Heart right ventricle (tissue), 16 donors: Measurements from ENCODE around the gene MACROD2. TPM values are rescaled to one million over a fixed set of nuclear protein-coding genes. Genes with fewer than 3 reads are reported as not detected.

Experiments
- ATAC-seq, 8 donors: fragments of 200-7000 bp; cut with Tn5 transposase; one replicate each; pipeline ENCODE4 v1.9.1; 2020; ENCODE audit warnings: mild to moderate bottlenecking in 8 of 8, moderate library complexity in 8 of 8, moderate number of reproducible peaks in 1 of 8
- DNase-seq, 2 donors: peaks; one replicate each; pipeline ENCODE4 v3.0.0-alpha.2; 2020
- H3K27ac ChIP-seq, 10 donors: fragments of 200-600 bp; sonication (generic) in 2 of 10; one replicate each; pipeline versions ENCODE4 v1.5.0 to v1.8.0; 2020 to 2022; ENCODE audit warnings: mild to moderate bottlenecking in 3 of 10
- H3K27me3 ChIP-seq, 7 donors: fragments of 200-600 bp; one replicate each; pipeline ENCODE4 v1.8.0; 2021 to 2022; ENCODE audit warnings: mild to moderate bottlenecking in 2 of 7
- H3K36me3 ChIP-seq, 9 donors: fragments of 200-600 bp; sonication (generic) in 1 of 9; one replicate each; pipeline versions ENCODE4 v1.5.0 to v1.8.0; 2020 to 2022; ENCODE audit warnings: mild to moderate bottlenecking in 2 of 9
- H3K4me1 ChIP-seq, 9 donors: fragments of 200-600 bp; sonication (generic) in 1 of 9; one replicate each; pipeline versions ENCODE4 v1.5.0 to v1.8.0; 2020 to 2022; ENCODE audit warnings: mild to moderate bottlenecking in 4 of 9
- H3K4me3 ChIP-seq, 10 donors: fragments of 200-600 bp; sonication (generic) in 2 of 10; one replicate each; pipeline versions ENCODE4 v1.5.0 to v1.8.0; 2020 to 2022; ENCODE audit warnings: mild to moderate bottlenecking in 7 of 10, moderate library complexity in 2 of 10
- H3K9me3 ChIP-seq, 11 donors: fragments of 200-600 bp in 10 of 11; sonication (generic) in 2 of 11; one replicate each; pipeline versions ENCODE4 v1.5.0 to v1.8.0; 2013 to 2022; ENCODE audit warnings: mild to moderate bottlenecking in 2 of 11, control low read depth in 1 of 11, moderate library complexity in 1 of 11
- WGBS, 2 donors: extraction: QIAGEN DNeasy Blood & Tissue Kit; methylation state at CpG; one replicate each; pipeline ENCODE4 v1.1.7; 2013; ENCODE audit warnings: inconsistent platforms in 1 of 2; 5-methylcytosine and 5-hydroxymethylcytosine counted together
- intact Hi-C, 10 donors: fragments of 100-400 bp; cut with DNase I; formaldehyde crosslinking; loops; one replicate each; pipeline versions ENCODE4 v1.11.1 to v1.14.2; 2022
- polyA plus RNA-seq, 2 donors: library from polyadenylated mRNA; stranded (reverse); fragments of 200-250 nt; gene quantifications; one replicate each; pipeline ENCODE4 v1.2.3, GENCODE V29; 2013
- total RNA-seq, 10 donors: library from RNA; stranded (reverse); fragmentation: NEBNext Ultra II Directional in 3 of 10; extraction: Animal tissue kit (Norgen Biotek cat#: 25700) in 3 of 10; gene quantifications; one replicate each; pipeline versions ENCODE4 v1.2.1 to v1.2.4, GENCODE V29; 2021 to 2023
- TF ChIP-seq, protein P1 (sequence below), 9 donors: fragments of 200-600 bp; sonication (generic) in 2 of 9; IDR thresholded peaks; one replicate each; pipeline versions ENCODE4 v1.5.0 to v1.8.0; 2021 to 2022; ENCODE audit warnings: antibody characterized with exemption in 9 of 9, mild to moderate bottlenecking in 5 of 9, moderate library complexity in 1 of 9
- donor health status: Arrhythmogenic right ventricular cardiomyopathy.
- donor health status: ischemic (EF 13 %, LVEDD 7.1; RV severe dilation, severe dysfunction).
- donor health status: healthy with polysubstance abuse.
- donor health status: DM: no; HTN: yes; CAD: no.
- donor health status: DM: no; HTN: no; CAD: no.
- donor health status: ischemic (EF 25% LVEDD 6.9; RV normal size, moderate dysfunction).
- donor health status: ischemic (EF 25% LVEDD 5.7; RV mildly dilated, moderate dysfunction).
- donor health status: healthy.
- donor health status: DM: yes; HTN: yes; CAD: no.
- donor health status: Ischemic cardiomyopathy.
- donor health status: ischemic (EF 35%, LVEDD 5.7; RV mildly dilated, moderate dysfunction).
- donor health status: nonischemic (EF 11% LVEDD 7.7; RV severe dilation, severe dysfunction).
- donor health status: DM: yes; HTN: yes; CAD: no.
- donor health status: PGD.
- donor health status: ischemic (EF 29% LVEDD 5.4; RV normal size, mild dysfunction).
- donor health status: nonischemic (EF 23%, LVEDD 6.1; RV moderate dilation, normal function).

MACROD2 gene
- total and polyA plus RNA-seq, 12 donors, result 0.28 to 6.4 (median 4.1) TPM

DNA sequence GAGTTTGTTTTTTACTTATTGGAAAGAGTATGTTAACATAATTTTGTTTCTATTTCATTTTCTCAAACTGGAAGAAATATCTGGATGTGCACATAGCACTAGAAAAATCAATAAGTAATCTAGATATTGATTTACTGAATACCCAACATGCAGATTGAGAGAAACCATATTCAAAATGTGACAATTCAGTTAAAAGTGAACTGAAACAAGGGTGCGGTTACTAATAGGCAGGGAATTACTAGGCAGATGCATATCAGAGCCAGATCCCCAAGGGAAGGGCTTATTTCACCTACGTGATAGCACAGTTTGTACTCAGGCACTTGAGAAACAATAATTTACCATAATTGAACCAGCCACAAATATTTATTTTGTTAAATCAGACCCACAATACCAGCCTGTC is 835.1 kb downstream of the MACROD2 start:
- Histone ChIP-seq H3K4me1 (no peaks in the 10 kb centered on the region), H3K4me3 (no peak overlapping the region), H3K27me3 (no peaks in the 10 kb centered on the region), H3K36me3 (no peaks in the 10 kb centered on the region), H3K27ac (no peak overlapping the region), H3K9me3 (no peaks in the 10 kb centered on the region)
- intact Hi-C loops, result no loop called here
- ATAC-seq (no peak), DNase-seq (no peak)
- TF ChIP-seq, protein P1, sequence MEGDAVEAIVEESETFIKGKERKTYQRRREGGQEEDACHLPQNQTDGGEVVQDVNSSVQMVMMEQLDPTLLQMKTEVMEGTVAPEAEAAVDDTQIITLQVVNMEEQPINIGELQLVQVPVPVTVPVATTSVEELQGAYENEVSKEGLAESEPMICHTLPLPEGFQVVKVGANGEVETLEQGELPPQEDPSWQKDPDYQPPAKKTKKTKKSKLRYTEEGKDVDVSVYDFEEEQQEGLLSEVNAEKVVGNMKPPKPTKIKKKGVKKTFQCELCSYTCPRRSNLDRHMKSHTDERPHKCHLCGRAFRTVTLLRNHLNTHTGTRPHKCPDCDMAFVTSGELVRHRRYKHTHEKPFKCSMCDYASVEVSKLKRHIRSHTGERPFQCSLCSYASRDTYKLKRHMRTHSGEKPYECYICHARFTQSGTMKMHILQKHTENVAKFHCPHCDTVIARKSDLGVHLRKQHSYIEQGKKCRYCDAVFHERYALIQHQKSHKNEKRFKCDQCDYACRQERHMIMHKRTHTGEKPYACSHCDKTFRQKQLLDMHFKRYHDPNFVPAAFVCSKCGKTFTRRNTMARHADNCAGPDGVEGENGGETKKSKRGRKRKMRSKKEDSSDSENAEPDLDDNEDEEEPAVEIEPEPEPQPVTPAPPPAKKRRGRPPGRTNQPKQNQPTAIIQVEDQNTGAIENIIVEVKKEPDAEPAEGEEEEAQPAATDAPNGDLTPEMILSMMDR (IDR thresholded peaks at IDR 0.05), result no peak
- WGBS, 2 donors, result 86 to 87% methylated on average over 2 of the region's 2 CpGs

DNA sequence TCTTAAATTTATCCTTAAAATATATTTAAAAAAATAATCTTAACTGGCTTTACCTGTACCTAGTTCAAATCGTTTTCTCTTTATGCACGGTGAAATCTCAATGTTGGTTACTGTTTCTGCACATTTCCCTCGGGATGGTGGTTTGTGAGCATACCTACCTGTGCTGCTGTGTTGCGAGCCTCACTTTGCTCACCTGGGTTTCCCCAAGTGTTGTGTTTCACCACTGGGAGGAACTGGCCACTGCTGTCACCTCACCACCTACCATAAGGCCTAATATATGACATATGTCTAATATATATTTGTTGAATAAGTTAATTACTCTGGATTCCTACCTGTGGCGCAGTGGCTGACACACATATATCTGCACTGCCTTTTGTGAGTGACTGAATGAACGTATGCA is 835.6 kb downstream of the MACROD2 start:
- no peak overlapping the region for H3K4me3 ChIP-seq
- no peak for DNase-seq
- no peaks in the 10 kb centered on the region for H3K4me1 ChIP-seq
- WGBS, 2 donors, result 77 to 89% methylated on average over 6 of the region's 6 CpGs
- no peaks in the 10 kb centered on the region for H3K27me3 ChIP-seq
- no peak overlapping the region for H3K27ac ChIP-seq
- intact Hi-C loops, result no loop called here
- H3K36me3 ChIP-seq, result no peaks in the 10 kb centered on the region
- H3K9me3 ChIP-seq, result no peaks in the 10 kb centered on the region
- TF ChIP-seq, protein P1 (IDR thresholded peaks at IDR 0.05), result no peak
- no peak for ATAC-seq

- H3K4me3 ChIP-seq, result no peak overlapping the region
- H3K36me3 ChIP-seq, result no peaks in the 10 kb centered on the region
- no peaks in the 10 kb centered on the region for H3K4me1 ChIP-seq
- H3K27me3 ChIP-seq, result no peaks in the 10 kb centered on the region
- no peaks in the 10 kb centered on the region for H3K9me3 ChIP-seq
- no peak for DNase-seq
- TF ChIP-seq, protein P1 (IDR thresholded peaks at IDR 0.05), result no peak
- ATAC-seq, result no peak
- intact Hi-C loops, result no loop called here
- H3K27ac ChIP-seq, result no peak overlapping the region
Measured at GRCh38 chr20:14832630-14833029, 837.3 kb downstream of the MACROD2 start.

DNA sequence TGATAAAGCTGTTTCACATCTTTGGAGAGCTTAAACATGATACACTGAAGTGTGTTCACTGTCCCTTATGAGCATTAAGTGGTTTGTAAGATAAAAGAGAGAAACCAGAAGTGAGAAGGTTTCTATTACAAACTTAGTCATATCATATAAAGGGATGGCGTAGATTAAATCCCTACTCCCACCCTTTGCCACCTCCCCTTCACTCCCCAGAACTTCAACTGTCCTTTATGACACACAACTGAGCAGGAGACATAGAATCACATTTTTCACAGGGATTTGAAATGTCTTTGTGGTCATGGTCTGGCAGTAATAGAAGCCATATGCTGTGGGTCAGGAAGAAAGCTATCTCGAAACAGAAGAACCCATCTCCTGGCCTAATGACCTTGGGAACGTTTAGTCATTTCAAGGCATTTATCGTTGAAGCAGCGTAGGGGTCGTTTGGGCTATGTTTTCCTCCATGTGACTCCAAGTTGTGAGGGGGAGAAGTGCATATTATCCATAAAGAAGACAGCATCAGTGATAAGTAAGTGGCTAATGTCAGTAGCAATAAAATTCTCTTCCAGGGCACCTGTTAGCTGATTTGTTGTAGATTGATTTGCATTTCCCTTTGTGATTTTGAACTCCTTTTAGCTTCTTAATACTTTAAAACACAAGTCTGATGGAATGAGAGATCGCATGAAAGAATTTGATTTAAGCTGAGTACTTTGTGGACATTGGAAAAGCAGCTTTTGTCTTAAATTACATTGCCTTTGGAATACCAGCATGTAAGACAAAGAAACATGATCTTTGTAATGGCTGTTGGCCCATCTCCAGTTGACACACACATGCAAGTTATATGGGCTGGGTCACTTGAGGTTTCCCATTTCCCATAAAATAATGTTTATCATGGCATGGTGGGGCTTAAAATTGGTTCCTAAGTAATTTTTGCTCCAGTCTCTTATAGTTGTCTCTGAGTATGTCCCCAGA is 843.6 kb downstream of the MACROD2 start:
- Histone ChIP-seq H3K4me1 (no peaks in the 10 kb centered on the region), H3K27me3 (no peaks in the 10 kb centered on the region), H3K36me3 (no peaks in the 10 kb centered on the region), H3K9me3 (no peaks in the 10 kb centered on the region), H3K27ac (no peak overlapping the region), H3K4me3 (no peak overlapping the region)
- WGBS, 2 donors, result 52 to 57% methylated on average over 7 of the region's 7 CpGs
- no peak for DNase-seq
- TF ChIP-seq, protein P1 (IDR thresholded peaks at IDR 0.05), result no peak
- ATAC-seq, result no peak
- intact Hi-C loops, result no loop called here
